ENCODE measurements around the gene LRRC4C.

LRRC4C gene

GRCh38 chr11:40302669-40303068 lies 1156.8 kb downstream of the LRRC4C start:
- no peak for TF ChIP-seq CTCF (IDR thresholded peaks at IDR 0.05; ENCODE audit: poor library complexity, severe bottlenecking)
- Histone ChIP-seq H3K9me3 (ENCODE audit: severe bottlenecking) (no peaks in the 10 kb centered on the region), H3K4me3 (ENCODE audit: severe bottlenecking) (no peak overlapping the region), H3K4me1 (ENCODE audit: insufficient read depth, poor library complexity, severe bottlenecking) (no peaks in the 10 kb centered on the region), H3K36me3 (ENCODE audit: low read depth) (no peaks in the 10 kb centered on the region), H3K27me3 (ENCODE audit: insufficient read depth, poor library complexity, severe bottlenecking) (peaks cover 3% of the 10 kb centered on the region), H3K27ac (ENCODE audit: poor library complexity, severe bottlenecking) (no peak overlapping the region)
- ATAC-seq (ENCODE audit: low read depth) (no peak), DNase-seq (ENCODE audit: low spot score) (no peak)

- TF ChIP-seq CTCF (IDR thresholded peaks at IDR 0.05; ENCODE audit: poor library complexity, severe bottlenecking), result no peak
- ATAC-seq (ENCODE audit: low read depth), result no peak
Observed at GRCh38 chr11:40295466-40295865, 1164.0 kb downstream of the LRRC4C start.

GRCh38 chr11:40294741-40295140 lies 1164.7 kb downstream of the LRRC4C start:
- ATAC-seq (ENCODE audit: low read depth) (no peak), DNase-seq (ENCODE audit: low spot score) (no peak)
- Histone ChIP-seq H3K9me3 (ENCODE audit: severe bottlenecking) (no peaks in the 10 kb centered on the region), H3K27ac (ENCODE audit: poor library complexity, severe bottlenecking) (no peak overlapping the region), H3K36me3 (ENCODE audit: low read depth) (no peaks in the 10 kb centered on the region), H3K27me3 (ENCODE audit: insufficient read depth, poor library complexity, severe bottlenecking) (peaks cover 43% of the 10 kb centered on the region), H3K4me3 (ENCODE audit: severe bottlenecking) (no peak overlapping the region), H3K4me1 (ENCODE audit: insufficient read depth, poor library complexity, severe bottlenecking) (no peaks in the 10 kb centered on the region)
- no peak for TF ChIP-seq CTCF (IDR thresholded peaks at IDR 0.05; ENCODE audit: poor library complexity, severe bottlenecking)

More at GRCh38 chr11:40295466-40295865, 1164.0 kb downstream of the LRRC4C start:
- no peaks in the 10 kb centered on the region for H3K9me3 ChIP-seq (ENCODE audit: severe bottlenecking)
- H3K27ac ChIP-seq (ENCODE audit: poor library complexity, severe bottlenecking), result no peak overlapping the region
- no peak overlapping the region for H3K4me3 ChIP-seq (ENCODE audit: severe bottlenecking)
- no peaks in the 10 kb centered on the region for H3K4me1 ChIP-seq (ENCODE audit: insufficient read depth, poor library complexity, severe bottlenecking)
- H3K36me3 ChIP-seq (ENCODE audit: low read depth), result no peaks in the 10 kb centered on the region
- no peak for DNase-seq (ENCODE audit: low spot score)
- H3K27me3 ChIP-seq (ENCODE audit: insufficient read depth, poor library complexity, severe bottlenecking), result peaks cover 36% of the 10 kb centered on the region

GRCh38 chr11:40294349-40294735 lies 1165.1 kb downstream of the LRRC4C start:
- H3K27ac ChIP-seq (ENCODE audit: poor library complexity, severe bottlenecking), result no peak overlapping the region
- H3K4me3 ChIP-seq (ENCODE audit: severe bottlenecking), result no peak overlapping the region
- H3K36me3 ChIP-seq (ENCODE audit: low read depth), result no peaks in the 10 kb centered on the region
- H3K27me3 ChIP-seq (ENCODE audit: insufficient read depth, poor library complexity, severe bottlenecking), result peaks cover 47% of the 10 kb centered on the region
- no peaks in the 10 kb centered on the region for H3K4me1 ChIP-seq (ENCODE audit: insufficient read depth, poor library complexity, severe bottlenecking)
- no peaks in the 10 kb centered on the region for H3K9me3 ChIP-seq (ENCODE audit: severe bottlenecking)
- TF ChIP-seq CTCF (IDR thresholded peaks at IDR 0.05; ENCODE audit: poor library complexity, severe bottlenecking), result peak; percentile 69
- ATAC-seq (ENCODE audit: low read depth) (peak; percentile 8; the same call in 1 of the 3 replicates), DNase-seq (ENCODE audit: low spot score) (no peak)

- Histone ChIP-seq H3K36me3 (ENCODE audit: low read depth) (no peaks in the 10 kb centered on the region), H3K27me3 (ENCODE audit: insufficient read depth, poor library complexity, severe bottlenecking) (peaks cover 52% of the 10 kb centered on the region), H3K4me1 (ENCODE audit: insufficient read depth, poor library complexity, severe bottlenecking) (no peaks in the 10 kb centered on the region), H3K9me3 (ENCODE audit: severe bottlenecking) (no peaks in the 10 kb centered on the region), H3K4me3 (ENCODE audit: severe bottlenecking) (peak overlapping the region; percentile 34), H3K27ac (ENCODE audit: poor library complexity, severe bottlenecking) (no peak overlapping the region)
- peak; percentile 91 for TF ChIP-seq CTCF (IDR thresholded peaks at IDR 0.05; ENCODE audit: poor library complexity, severe bottlenecking)
- ATAC-seq (ENCODE audit: low read depth), result peak; percentile 85
- DNase-seq (ENCODE audit: low spot score), result no peak
Observed at GRCh38 chr11:40293655-40294348, 1165.7 kb downstream of the LRRC4C start.
